Naive thymus-derived CD8-positive, alpha-beta T cell (primary cell): Measurements from ENCODE around the gene TRAF7. TPM values are rescaled to one million over a fixed set of nuclear protein-coding genes. Genes with fewer than 3 reads are reported as not detected.
A peak's percentile ranks its signal among the peaks of the same experiment; 100 is the strongest.

Source experiments
- ATAC-seq, 2 donors: fragments of 150-1000 bp; cut with Tn5 transposase in 1 of 2; sonication (Bioruptor Pico), chemical (Tn5 transposase) in 1 of 2; 1 replicate in 1 of 2; 2 replicates in 1 of 2; pipeline ENCODE4 v1.10.0; 2021; ENCODE audit warnings: mild to moderate bottlenecking in 2 of 2, moderate library complexity in 2 of 2
- POLR2A ChIA-PET: fragments of 350-600 bp; sonication (Branson Sonifier 250); formaldehyde crosslinking; loops from one replicate; lab custom pipeline; 2021; ENCODE audit warnings: antibody characterized with exemption; lab: Charles Lee
- DNase-seq, 10 donors: peaks; one replicate each; pipeline versions ENCODE4 v3.0.0 to v3.0.0-alpha.2; 2020 to 2022
- H3K27ac Mint-ChIP-seq, 10 donors: one replicate each; pipeline ENCODE4 v1.8.0; 2020 to 2022; ENCODE audit warnings: mild to moderate bottlenecking in 10 of 10, mixed read lengths in 10 of 10, moderate library complexity in 4 of 10, inconsistent platforms in 1 of 10
- H3K27me3 Mint-ChIP-seq, 5 donors: one replicate each; pipeline ENCODE4 v1.8.0; 2021 to 2022; ENCODE audit warnings: mixed read lengths in 5 of 5
- H3K36me3 Mint-ChIP-seq, 3 donors: one replicate each; pipeline ENCODE4 v1.8.0; 2020 to 2022; ENCODE audit warnings: mixed read lengths in 3 of 3, mild to moderate bottlenecking in 2 of 3, inconsistent platforms in 1 of 3
- H3K4me1 Mint-ChIP-seq, 4 donors: one replicate each; pipeline ENCODE4 v1.8.0; 2021 to 2022; ENCODE audit warnings: mixed read lengths in 4 of 4
- H3K4me3 Mint-ChIP-seq, 10 donors: one replicate each; pipeline ENCODE4 v1.8.0; 2020 to 2022; ENCODE audit warnings: mild to moderate bottlenecking in 10 of 10, mixed read lengths in 10 of 10, moderate library complexity in 6 of 10, inconsistent platforms in 1 of 10
- H3K9me3 Mint-ChIP-seq, 9 donors: one replicate each; pipeline ENCODE4 v1.8.0; 2020 to 2022; ENCODE audit warnings: mixed read lengths in 9 of 9, mild to moderate bottlenecking in 3 of 9, inconsistent platforms in 1 of 9, moderate library complexity in 1 of 9
- polyA plus RNA-seq, 3 donors: library from polyadenylated mRNA; unstranded; fragments of 300-500 nt; fragmentation: Illumina TruSeq; gene quantifications; one replicate each; pipeline ENCODE4 v1.2.3, GENCODE V29; 2021
- total RNA-seq, 8 experiments: library from RNA in 2 of 8; stranded (reverse) in 2 of 8; gene quantifications; one replicate each; pipeline ENCODE4 v1.2.3 and lab custom pipeline; 2021 to 2026

The TRAF7 gene
- total and polyA plus RNA-seq, 5 experiments from 2014 or later, result 3.5 to 39.5 (median 8.8) TPM

- peaks cover 0 to 6% (median under 1%) of the 10 kb centered on the region in 4 donors for H3K4me1 Mint-ChIP-seq
- peaks cover 0 to 1% (median 0%) of the 10 kb centered on the region in 5 donors for H3K27me3 Mint-ChIP-seq
- POLR2A ChIA-PET, result no interaction called here
- H3K9me3 Mint-ChIP-seq, result no peaks in the 10 kb centered on the region
- H3K27ac Mint-ChIP-seq, result no peak overlapping the region
- DNase-seq (no peak), ATAC-seq (no peak)
- no peak overlapping the region for H3K4me3 Mint-ChIP-seq
- no peaks in the 10 kb centered on the region for H3K36me3 Mint-ChIP-seq
Observed at GRCh38 chr16:2184962-2185361, 29.4 kb downstream of the TRAF7 start.

GRCh38 chr16:2186064-2186463 is 30.5 kb downstream of the TRAF7 start:
- Mint-ChIP-seq H3K4me1 (peaks cover 0 to 6% (median under 1%) of the 10 kb centered on the region in 4 donors), H3K36me3 (no peaks in the 10 kb centered on the region), H3K9me3 (no peaks in the 10 kb centered on the region), H3K27ac (peak overlapping the region in 1 of 10 donors; percentile 56), H3K27me3 (peaks cover 0 to 1% (median 0%) of the 10 kb centered on the region in 5 donors), H3K4me3 (no peak overlapping the region)
- DNase-seq, result no peak
- POLR2A ChIA-PET, result no interaction called here
- no peak for ATAC-seq

GRCh38 chr16:2186505-2186904 is 30.9 kb downstream of the TRAF7 start:
- POLR2A ChIA-PET, result no interaction called here
- no peaks in the 10 kb centered on the region for H3K9me3 Mint-ChIP-seq
- peaks cover 0 to 6% (median under 1%) of the 10 kb centered on the region in 4 donors for H3K4me1 Mint-ChIP-seq
- no peaks in the 10 kb centered on the region for H3K36me3 Mint-ChIP-seq
- ATAC-seq (no peak), DNase-seq (no peak)
- H3K27ac Mint-ChIP-seq, result no peak overlapping the region
- H3K27me3 Mint-ChIP-seq, result peaks cover 0 to 1% (median 0%) of the 10 kb centered on the region in 5 donors
- no peak overlapping the region for H3K4me3 Mint-ChIP-seq

DNA sequence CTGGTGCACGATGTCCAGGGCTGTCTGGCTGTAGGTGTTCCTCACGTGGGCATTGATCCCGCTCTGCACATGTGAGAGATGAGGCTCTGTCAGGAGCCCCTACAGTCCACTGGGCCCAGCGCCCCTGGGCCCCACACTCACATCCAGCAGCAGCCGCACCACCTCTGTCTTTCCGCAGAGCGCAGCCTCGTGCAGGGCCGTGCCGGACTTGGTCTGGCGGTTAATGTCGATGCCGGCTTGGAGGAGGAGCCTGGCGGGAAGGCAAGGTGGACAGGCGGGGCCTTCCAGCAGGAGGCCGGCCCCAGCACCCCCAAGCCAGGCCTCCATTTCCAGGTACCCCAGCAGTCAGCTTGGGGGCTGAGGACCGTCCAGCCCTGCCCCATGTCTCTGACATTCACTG is 31.6 kb downstream of the TRAF7 start:
- Mint-ChIP-seq H3K27me3 (peaks cover 0 to 1% (median 0%) of the 10 kb centered on the region in 5 donors), H3K36me3 (no peaks in the 10 kb centered on the region), H3K4me1 (peaks cover 0 to 2% (median under 1%) of the 10 kb centered on the region in 4 donors), H3K27ac (no peak overlapping the region), H3K4me3 (no peak overlapping the region), H3K9me3 (no peaks in the 10 kb centered on the region)
- ATAC-seq, result no peak
- no peak for DNase-seq
- POLR2A ChIA-PET, result interaction anchor here (1.1 kb wide), 1 partner anchor 18 kb away, joined by 3 read pairs; the partner anchor contains the start of gene MLST8

DNA sequence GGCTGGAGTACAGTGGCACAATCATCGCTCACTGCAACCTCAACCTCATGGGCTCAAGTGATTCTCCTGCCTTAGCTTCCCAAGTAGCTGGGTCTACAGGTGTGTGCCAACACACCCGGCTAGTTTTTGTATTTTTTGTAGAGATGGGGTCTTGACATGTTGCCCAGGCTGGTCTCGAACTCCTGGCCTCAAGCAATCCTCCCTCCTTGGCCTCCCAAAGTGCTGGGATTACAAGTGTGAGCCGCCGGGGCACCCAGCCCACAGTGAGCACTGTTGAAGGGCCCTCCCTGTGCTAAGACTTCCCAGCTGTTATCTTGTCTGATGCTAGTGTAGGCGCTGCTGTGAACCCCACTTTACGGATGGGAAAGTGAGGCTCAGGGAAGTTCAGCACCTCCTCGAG is 32.8 kb downstream of the TRAF7 start:
- H3K36me3 Mint-ChIP-seq, result no peaks in the 10 kb centered on the region
- H3K4me1 Mint-ChIP-seq, result no peaks in the 10 kb centered on the region
- ATAC-seq, result no peak
- peaks cover 0 to 1% (median 0%) of the 10 kb centered on the region in 5 donors for H3K27me3 Mint-ChIP-seq
- H3K9me3 Mint-ChIP-seq, result no peaks in the 10 kb centered on the region
- H3K4me3 Mint-ChIP-seq, result no peak overlapping the region
- POLR2A ChIA-PET, result interaction anchor here (0.7 kb wide), 1 partner anchor 423 kb away, joined by 3 read pairs; no protein-coding TSS in a partner anchor
- no peak overlapping the region for H3K27ac Mint-ChIP-seq
- no peak for DNase-seq

GRCh38 chr16:2189252-2189893 is 33.8 kb downstream of the TRAF7 start:
- ATAC-seq (no peak), DNase-seq (no peak)
- no peak overlapping the region for H3K27ac Mint-ChIP-seq
- H3K4me3 Mint-ChIP-seq, result no peak overlapping the region
- H3K36me3 Mint-ChIP-seq, result no peaks in the 10 kb centered on the region
- peaks cover 0 to under 1% (median 0%) of the 10 kb centered on the region in 5 donors for H3K27me3 Mint-ChIP-seq
- no peaks in the 10 kb centered on the region for H3K4me1 Mint-ChIP-seq
- H3K9me3 Mint-ChIP-seq, result no peaks in the 10 kb centered on the region
- POLR2A ChIA-PET, result no interaction called here

- Mint-ChIP-seq H3K4me3 (no peak overlapping the region), H3K4me1 (peaks cover 2 to 5% (median 5%) of the 10 kb centered on the region in 4 donors), H3K36me3 (no peaks in the 10 kb centered on the region), H3K9me3 (no peaks in the 10 kb centered on the region), H3K27me3 (peaks cover 0 to 5% (median 4%) of the 10 kb centered on the region in 5 donors), H3K27ac (no peak overlapping the region)
- DNase-seq, result no peak
- POLR2A ChIA-PET, result no interaction called here
- ATAC-seq, result no peak
Observed at GRCh38 chr16:2190002-2190658, 34.5 kb downstream of the TRAF7 start.

- Mint-ChIP-seq H3K4me3 (no peak overlapping the region), H3K36me3 (no peaks in the 10 kb centered on the region), H3K9me3 (no peaks in the 10 kb centered on the region), H3K4me1 (peaks cover 2 to 10% (median 7%) of the 10 kb centered on the region in 4 donors), H3K27me3 (peaks cover 0 to 5% (median 4%) of the 10 kb centered on the region in 5 donors), H3K27ac (no peak overlapping the region)
- POLR2A ChIA-PET, result interaction anchor here (1.2 kb wide), 1 partner anchor 24 kb away, joined by 3 read pairs; the partner anchor contains the start of gene PGP
- no peak for DNase-seq
- ATAC-seq, result no peak
Observed at GRCh38 chr16:2190659-2191445, 35.3 kb downstream of the TRAF7 start.

DNA sequence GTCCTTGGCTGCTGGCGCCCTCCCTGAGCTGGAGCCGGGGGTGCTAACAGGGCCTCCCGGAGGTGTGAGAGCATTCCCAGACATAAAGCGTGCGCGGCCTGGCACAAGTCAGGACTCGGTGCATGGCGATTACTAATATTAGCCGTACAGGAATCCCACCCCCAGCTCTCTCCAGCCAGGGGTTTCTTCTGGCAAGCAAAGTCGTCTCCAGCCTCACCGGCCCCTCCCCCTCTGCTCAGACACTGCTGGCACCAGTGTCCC is 35.8 kb downstream of the TRAF7 start:
- Mint-ChIP-seq H3K36me3 (no peaks in the 10 kb centered on the region), H3K4me3 (no peak overlapping the region), H3K9me3 (no peaks in the 10 kb centered on the region), H3K27ac (no peak overlapping the region), H3K27me3 (peaks cover 0 to 5% (median 4%) of the 10 kb centered on the region in 5 donors), H3K4me1 (peaks cover 2 to 10% (median 7%) of the 10 kb centered on the region in 4 donors)
- DNase-seq (no peak), ATAC-seq (no peak)
- POLR2A ChIA-PET, result interaction anchor here (1.2 kb wide), 1 partner anchor 23 kb away, joined by 3 read pairs; the partner anchor contains the start of gene PGP

DNA sequence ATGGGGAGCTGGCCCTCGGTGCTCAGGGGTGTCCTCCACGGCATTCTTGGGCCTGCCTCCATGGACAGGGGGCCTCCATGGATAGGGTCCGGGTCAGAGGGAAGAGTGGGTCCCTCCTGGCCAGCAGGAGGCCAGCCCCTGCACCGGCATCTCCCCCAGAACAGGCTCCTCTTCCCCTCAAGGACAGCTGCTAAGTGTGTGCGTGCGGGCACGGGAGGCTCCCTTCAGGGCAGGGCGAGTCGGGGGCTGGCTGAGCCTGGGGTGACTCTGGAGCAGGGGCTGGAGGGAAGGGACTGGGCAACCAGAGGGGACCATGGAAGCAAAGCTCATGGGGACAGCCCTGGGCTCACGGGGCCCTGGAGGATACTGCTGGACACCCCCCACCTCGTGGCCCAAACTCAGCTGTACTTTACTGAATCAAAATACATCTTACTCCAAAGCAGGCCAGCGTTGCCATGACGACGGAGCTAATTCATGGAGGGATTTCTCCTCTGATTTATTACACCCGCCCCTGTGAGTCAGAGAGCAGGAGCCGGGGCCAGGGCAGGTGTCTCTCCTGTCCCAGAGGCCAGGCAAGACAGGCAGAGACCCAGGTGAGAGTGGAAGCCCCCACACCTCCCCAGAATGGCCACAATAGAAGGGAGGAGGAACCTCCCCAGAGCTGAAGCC is 38.7 kb downstream of the TRAF7 start:
- Mint-ChIP-seq H3K27me3 (peaks cover 6 to 26% (median 18%) of the 10 kb centered on the region in 5 donors), H3K4me1 (peaks cover 2 to 15% (median 7%) of the 10 kb centered on the region in 4 donors), H3K9me3 (no peaks in the 10 kb centered on the region), H3K36me3 (no peaks in the 10 kb centered on the region), H3K27ac (no peak overlapping the region), H3K4me3 (peak overlapping the region in 4 of 10 donors; percentile 34 to 63 (median 52))
- ATAC-seq (no peak), DNase-seq (no peak)
- POLR2A ChIA-PET, result interaction anchor here (0.5 to 3.6 kb wide), 9 partner anchors 10 to 307 kb away, joined by 3 to 13 read pairs (median 6); partner anchors contain the start of genes ABCA3, ECI1, MLST8 and RNPS1

GRCh38 chr16:2194852-2195321 is 39.3 kb downstream of the TRAF7 start:
- no peaks in the 10 kb centered on the region for H3K36me3 Mint-ChIP-seq
- ATAC-seq, result peak; percentile 79 to 82
- H3K27me3 Mint-ChIP-seq, result peaks cover 6 to 27% (median 18%) of the 10 kb centered on the region in 5 donors
- DNase-seq, result peak in 9 of 10 donors; percentile 35 to 80 (median 52)
- H3K4me1 Mint-ChIP-seq, result peaks cover 2 to 15% (median 7%) of the 10 kb centered on the region in 4 donors
- H3K27ac Mint-ChIP-seq, result peak overlapping the region in 3 of 10 donors; percentile 14 to 73 (median 20)
- POLR2A ChIA-PET, result interaction anchor here (0.5 to 3.6 kb wide), 10 partner anchors 10 to 306 kb away, joined by 3 to 13 read pairs (median 6); partner anchors contain the start of genes ABCA3, ECI1, MLST8 and RNPS1
- no peaks in the 10 kb centered on the region for H3K9me3 Mint-ChIP-seq
- H3K4me3 Mint-ChIP-seq, result peak overlapping the region in 9 of 10 donors; percentile 34 to 79 (median 59)
